H9 (cell line): ENCODE data around the gene PPP1R13B. TPM values are rescaled to one million over a fixed set of nuclear protein-coding genes. Genes with fewer than 3 reads are reported as not detected.

Experiments used
- DNase-seq: peaks from one replicate; pipeline ENCODE4 v3.0.0-alpha.2; 2017
- H2AFZ ChIP-seq: one replicate; pipeline ENCODE4 v1.6.1; 2013; ENCODE audit warnings: mild to moderate bottlenecking, low read length, control low read depth, moderate library complexity
- H2AK5ac ChIP-seq: 2 replicates; pipeline ENCODE4 v1.6.1; 2013; ENCODE audit warnings: low read length, control low read depth, mixed read lengths; ENCODE audit not compliant: insufficient read length
- H2BK120ac ChIP-seq: one replicate; pipeline ENCODE4 v1.6.1; 2013; ENCODE audit warnings: low read depth, mild to moderate bottlenecking, low read length, control low read depth, inconsistent platforms; ENCODE audit not compliant: poor library complexity, severe bottlenecking
- H2BK12ac ChIP-seq: 2 replicates; pipeline ENCODE4 v1.6.1; 2013; ENCODE audit warnings: low read length, control low read depth, mixed read lengths, low read depth; ENCODE audit not compliant: insufficient read length
- H2BK15ac ChIP-seq: 2 replicates; pipeline ENCODE4 v1.6.1; 2013; ENCODE audit warnings: low read depth, low read length, control low read depth
- H2BK20ac ChIP-seq: one replicate; pipeline ENCODE4 v1.6.1; 2013; ENCODE audit warnings: low read depth, mild to moderate bottlenecking, low read length, control low read depth, inconsistent platforms; ENCODE audit not compliant: poor library complexity, severe bottlenecking
- H2BK5ac ChIP-seq: 2 replicates; pipeline ENCODE4 v1.6.1; 2013; ENCODE audit warnings: low read length, control low read depth, mixed read lengths; ENCODE audit not compliant: insufficient read length
- H3K14ac ChIP-seq: 2 replicates; pipeline ENCODE4 v1.6.1; 2013; ENCODE audit warnings: low read length, control low read depth; ENCODE audit not compliant: insufficient read depth
- H3K18ac ChIP-seq: 2 replicates; pipeline ENCODE4 v1.6.1; 2013; ENCODE audit warnings: low read depth, mild to moderate bottlenecking, mixed read lengths, low read length, control low read depth; ENCODE audit not compliant: insufficient read length
- H3K23ac ChIP-seq: 2 replicates; pipeline ENCODE4 v1.6.1; 2013; ENCODE audit warnings: low read length, control low read depth, mixed read lengths, low read depth; ENCODE audit not compliant: insufficient read length
- H3K23me2 ChIP-seq: 2 replicates; pipeline ENCODE4 v1.6.1; 2013; ENCODE audit warnings: low read depth, mild to moderate bottlenecking, mixed read lengths, low read length, control low read depth; ENCODE audit not compliant: insufficient read length, poor library complexity, severe bottlenecking
- H3K27ac ChIP-seq: 2 replicates; pipeline ENCODE4 v1.5.1; 2013; ENCODE audit warnings: low read length, control low read depth, mixed read lengths, low read depth; ENCODE audit not compliant: insufficient read length
- H3K27me3 ChIP-seq: 2 replicates; pipeline ENCODE4 v1.6.1; 2013; ENCODE audit warnings: low read length, control low read depth, inconsistent platforms; ENCODE audit not compliant: insufficient read depth
- H3K4ac ChIP-seq: 2 replicates; pipeline ENCODE4 v1.6.1; 2013; ENCODE audit warnings: low read depth, mild to moderate bottlenecking, control low read depth, inconsistent platforms, low read length, moderate library complexity
- H3K4me1 ChIP-seq: 2 replicates; pipeline ENCODE4 v1.6.1; 2013; ENCODE audit warnings: low read length, control low read depth, inconsistent platforms; ENCODE audit not compliant: insufficient read depth
- H3K4me2 ChIP-seq: 2 replicates; pipeline ENCODE4 v1.6.1; 2013; ENCODE audit warnings: low read length, control low read depth, mixed read lengths; ENCODE audit not compliant: insufficient read length, insufficient read depth
- H3K56ac ChIP-seq: 2 replicates; pipeline ENCODE4 v1.6.1; 2013; ENCODE audit warnings: low read depth, mild to moderate bottlenecking, mixed read lengths, low read length, control low read depth; ENCODE audit not compliant: insufficient read length
- H3K79me1 ChIP-seq: 2 replicates; pipeline ENCODE4 v1.6.1; 2013; ENCODE audit warnings: low read depth, mild to moderate bottlenecking, moderate library complexity, low read length, control low read depth, inconsistent platforms; ENCODE audit not compliant: insufficient read depth, poor library complexity, severe bottlenecking
- H3K79me2 ChIP-seq: 2 replicates; pipeline ENCODE4 v1.6.1; 2013; ENCODE audit warnings: low read length, control low read depth, inconsistent platforms; ENCODE audit not compliant: insufficient read depth
- H3K9ac ChIP-seq: 2 replicates; pipeline ENCODE4 v1.6.1; 2013; ENCODE audit warnings: low read length, control low read depth, mixed read lengths; ENCODE audit not compliant: insufficient read length; ENCODE audit errors: extremely low read depth
- H3K9me3 ChIP-seq: one replicate; pipeline ENCODE4 v1.6.1; 2013; ENCODE audit warnings: low read depth, low read length, inconsistent platforms; ENCODE audit not compliant: control insufficient read depth
- H3T11ph ChIP-seq: one replicate; pipeline ENCODE4 v1.6.1; 2013; ENCODE audit warnings: mild to moderate bottlenecking, low read length, control low read depth, inconsistent platforms
- H4K20me1 ChIP-seq: one replicate; pipeline ENCODE4 v1.6.1; 2013; ENCODE audit not compliant: control insufficient read depth, insufficient read length, insufficient read depth
- H4K5ac ChIP-seq: 2 replicates; pipeline ENCODE4 v1.6.1; 2013; ENCODE audit warnings: low read depth, mild to moderate bottlenecking, mixed read lengths, low read length, control low read depth; ENCODE audit not compliant: insufficient read length
- H4K8ac ChIP-seq: replicated peaks from 2 replicates; pipeline ENCODE4 v1.6.1; 2013; ENCODE audit warnings: low read length, control low read depth, mixed read lengths, low read depth; ENCODE audit not compliant: insufficient read length
- H4K91ac ChIP-seq: 2 replicates; pipeline ENCODE4 v1.6.1; 2013; ENCODE audit warnings: low read depth, mild to moderate bottlenecking, moderate library complexity, mixed read lengths, low read length, control low read depth; ENCODE audit not compliant: insufficient read length
- H3K27ac Mint-ChIP-seq, 3 experiments: 2 replicates in 2 of 3; 3 replicates in 1 of 3; pipeline ENCODE4 v1.8.0; 2020 to 2021; ENCODE audit warnings: mixed read lengths in 3 of 3, mild to moderate bottlenecking in 1 of 3, moderate library complexity in 1 of 3
- H3K27me3 Mint-ChIP-seq: 2 replicates; pipeline ENCODE4 v1.8.0; 2021; ENCODE audit warnings: low read depth, mild to moderate bottlenecking, moderate library complexity, mixed read lengths
- H3K36me3 Mint-ChIP-seq, 3 experiments: 2 replicates in 2 of 3; 3 replicates in 1 of 3; pipeline ENCODE4 v1.8.0; 2020 to 2021; ENCODE audit warnings: low read depth in 3 of 3, mixed read lengths in 3 of 3; ENCODE audit not compliant: insufficient read depth in 1 of 3
- H3K4me1 Mint-ChIP-seq, 2 experiments: 2 replicates each; pipeline ENCODE4 v1.8.0; 2020; ENCODE audit warnings: mixed read lengths in 2 of 2
- H3K4me3 Mint-ChIP-seq, 2 experiments: 2 replicates in 1 of 2; 3 replicates in 1 of 2; pipeline ENCODE4 v1.8.0; 2020 to 2021; ENCODE audit warnings: mild to moderate bottlenecking in 2 of 2, mixed read lengths in 2 of 2, moderate library complexity in 1 of 2
- H3K9me3 Mint-ChIP-seq, 2 experiments: 2 replicates in 1 of 2; 3 replicates in 1 of 2; pipeline ENCODE4 v1.8.0; 2020; ENCODE audit warnings: mild to moderate bottlenecking in 2 of 2, mixed read lengths in 2 of 2, moderate library complexity in 1 of 2
- WGBS: extraction: QIAGEN DNeasy Blood & Tissue Kit; methylation state at CpG from one replicate; pipeline ENCODE4 v1.1.7; 2013; ENCODE audit warnings: missing lambda C conversion rate, low lambda C conversion rate, mixed read lengths; ENCODE audit not compliant: insufficient read length; ENCODE audit errors: extremely low coverage; 5-methylcytosine and 5-hydroxymethylcytosine counted together
- total RNA-seq: library from RNA; stranded (reverse); gene quantifications from 2 replicates; pipeline ENCODE4 v1.2.1, GENCODE V29; 2021
- TF ChIP-seq, protein P1 (sequence below): fragments of 200-600 bp; sonication (generic); conservative IDR thresholded peaks from 3 replicates; pipeline ENCODE4 v1.8.0; 2021; ENCODE audit warnings: antibody characterized with exemption, mild to moderate bottlenecking

The PPP1R13B gene
- total RNA-seq, 1 experiment from 2014 or later: 6.0 TPM

DNA sequence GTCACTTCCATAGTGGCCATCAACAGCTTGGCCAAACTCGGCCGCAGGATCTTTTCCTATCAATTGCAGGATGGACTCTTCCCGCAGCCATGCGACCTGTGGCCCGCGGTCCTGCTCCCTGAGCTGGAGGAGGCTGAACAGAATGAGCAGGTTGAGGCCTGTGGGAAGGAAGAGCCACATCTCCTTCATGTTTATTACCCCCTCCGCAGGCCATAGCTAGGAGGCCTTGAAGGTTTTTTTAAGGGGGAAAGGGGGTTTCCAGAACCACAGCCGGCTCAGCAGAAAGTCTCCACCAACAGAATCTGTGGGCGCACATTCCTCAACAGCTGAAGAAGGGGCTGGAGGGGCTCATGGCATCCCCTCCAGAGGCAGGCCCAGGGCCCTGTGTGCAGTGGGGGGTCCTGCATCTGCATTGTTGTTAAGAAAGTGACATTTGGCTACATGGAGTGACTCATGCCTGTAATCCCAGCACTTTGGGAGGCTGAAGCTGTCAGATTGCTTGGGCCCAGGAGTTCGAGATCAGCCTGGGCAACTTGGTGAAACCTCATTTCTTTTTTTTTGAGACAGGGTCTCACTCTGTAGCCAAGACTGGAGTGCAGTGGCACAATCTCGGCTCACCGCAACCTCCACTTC lies 25.2 kb upstream of the PPP1R13B start:
- Histone ChIP-seq H2BK20ac (no peak overlapping the region), H3K4me2 (peak overlapping the region; percentile 24), H3K23me2 (no peaks in the 10 kb centered on the region), H3K23ac (no peak overlapping the region), H3K79me1 (no peaks in the 10 kb centered on the region), H2AK5ac (no peak overlapping the region), H3K4ac (no peak overlapping the region), H3K14ac (no peak overlapping the region), H4K91ac (no peak overlapping the region), H2BK15ac (no peak overlapping the region), H3K9ac (no peak overlapping the region), H3K79me2 (no peaks in the 10 kb centered on the region), H3K4me1 (no peaks in the 10 kb centered on the region), H3K27me3 (no peaks in the 10 kb centered on the region), H2BK5ac (no peak overlapping the region), H2BK120ac (no peak overlapping the region), H4K8ac (no peak overlapping the region), H2AFZ (no peak overlapping the region), H3K56ac (no peak overlapping the region), H4K20me1 (no peaks in the 10 kb centered on the region), H3K9me3 (no peaks in the 10 kb centered on the region), H3K27ac (no peak overlapping the region), H3K18ac (no peak overlapping the region), H2BK12ac (no peak overlapping the region), H4K5ac (no peak overlapping the region), H3T11ph (no peak overlapping the region)
- WGBS: no CpG with 5 or more reads among the region's 12 CpGs
- no peaks in the 10 kb centered on the region; a peak in 1 of 5 replicates for H3K9me3 Mint-ChIP-seq
- no peaks in the 10 kb centered on the region for H3K36me3 Mint-ChIP-seq
- H3K4me3 Mint-ChIP-seq: peak overlapping the region; percentile 50 to 71
- H3K27ac Mint-ChIP-seq: peak overlapping the region in 1 of 3 experiments; percentile 62; a peak in 1 of 7 replicates
- DNase-seq: no peak
- H3K4me1 Mint-ChIP-seq: peaks cover 12 to 18% of the 10 kb centered on the region in 2 experiments
- peaks cover 3% of the 10 kb centered on the region for H3K27me3 Mint-ChIP-seq
- TF ChIP-seq, protein P1, sequence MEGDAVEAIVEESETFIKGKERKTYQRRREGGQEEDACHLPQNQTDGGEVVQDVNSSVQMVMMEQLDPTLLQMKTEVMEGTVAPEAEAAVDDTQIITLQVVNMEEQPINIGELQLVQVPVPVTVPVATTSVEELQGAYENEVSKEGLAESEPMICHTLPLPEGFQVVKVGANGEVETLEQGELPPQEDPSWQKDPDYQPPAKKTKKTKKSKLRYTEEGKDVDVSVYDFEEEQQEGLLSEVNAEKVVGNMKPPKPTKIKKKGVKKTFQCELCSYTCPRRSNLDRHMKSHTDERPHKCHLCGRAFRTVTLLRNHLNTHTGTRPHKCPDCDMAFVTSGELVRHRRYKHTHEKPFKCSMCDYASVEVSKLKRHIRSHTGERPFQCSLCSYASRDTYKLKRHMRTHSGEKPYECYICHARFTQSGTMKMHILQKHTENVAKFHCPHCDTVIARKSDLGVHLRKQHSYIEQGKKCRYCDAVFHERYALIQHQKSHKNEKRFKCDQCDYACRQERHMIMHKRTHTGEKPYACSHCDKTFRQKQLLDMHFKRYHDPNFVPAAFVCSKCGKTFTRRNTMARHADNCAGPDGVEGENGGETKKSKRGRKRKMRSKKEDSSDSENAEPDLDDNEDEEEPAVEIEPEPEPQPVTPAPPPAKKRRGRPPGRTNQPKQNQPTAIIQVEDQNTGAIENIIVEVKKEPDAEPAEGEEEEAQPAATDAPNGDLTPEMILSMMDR: no peak
